GM18498 (cell line): ENCODE measurements around the gene RPS28.
"Not testable (repeated sequence)": the region's sequence is repeated elsewhere in the genome, so short reads cannot be mapped to it uniquely, and the experiment has no call there.

Experiments used
- ATAC-seq: cut with Tn5 transposase; IDR thresholded peaks from one replicate; pipeline ENCODE4 v1.9.1; 2021; ENCODE audit warnings: mild to moderate bottlenecking, moderate library complexity; ENCODE audit not compliant: unreplicated experiment

RPS28 gene

GRCh38 chr19:8321067-8321985 lies at the start of gene RPS28, which contains the start of gene NDUFA7:
Gene RPS28 (plus strand): TSS chr19:8321496. CDS start chr19:8321531, 35 bp downstream.
Gene NDUFA7 (minus strand): TSS chr19:8321375. CDS start chr19:8321358, 17 bp downstream.
- peak; percentile 94 for ATAC-seq

GRCh38 chr19:8276508-8276907 lies 44.8 kb upstream of the RPS28 start:
- ATAC-seq = not testable (repeated sequence)

- not testable (repeated sequence) for ATAC-seq
Measured at GRCh38 chr19:8291337-8291736, 30.0 kb upstream of the RPS28 start.

DNA sequence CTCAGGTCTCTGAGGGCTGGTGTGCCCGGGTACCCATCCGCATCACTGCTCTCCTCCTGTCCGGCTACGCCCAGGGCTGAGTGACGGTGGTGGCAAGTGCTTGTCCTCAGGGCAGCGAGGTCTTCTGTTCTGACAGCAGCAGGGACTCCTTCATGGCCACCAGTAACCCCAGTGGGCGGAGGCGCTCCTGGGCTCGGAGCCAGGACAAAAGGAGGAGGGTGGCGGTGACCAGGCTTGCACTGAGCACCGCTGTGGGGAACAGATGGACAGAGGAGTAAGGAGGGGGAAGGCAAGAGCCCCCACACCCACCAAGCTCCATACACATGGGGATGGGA lies 19.0 kb upstream of the RPS28 start:
- ATAC-seq = no peak

DNA sequence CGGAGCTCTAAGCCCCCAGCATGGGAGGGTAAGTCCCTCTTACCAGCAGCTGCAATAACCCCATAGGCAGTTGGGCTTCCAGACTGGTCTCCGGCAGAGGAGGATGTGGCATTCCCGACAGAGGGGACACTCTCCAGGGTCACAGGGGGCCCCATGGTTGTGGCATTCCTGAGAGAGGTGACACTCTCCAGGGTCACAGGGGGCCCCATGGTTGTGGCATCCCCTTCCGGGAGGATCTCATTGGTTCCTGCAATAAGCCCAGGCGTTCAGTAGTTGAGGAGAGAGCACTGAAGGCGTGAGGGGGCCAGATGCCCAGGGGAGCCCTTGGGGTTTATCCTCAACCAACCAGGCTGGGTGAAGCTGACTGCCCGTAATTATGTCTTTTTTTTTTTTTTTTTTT lies 18.6 kb upstream of the RPS28 start:
- no peak for ATAC-seq

GRCh38 chr19:8304841-8305621 lies 16.3 kb upstream of the RPS28 start:
- ATAC-seq = no peak

DNA sequence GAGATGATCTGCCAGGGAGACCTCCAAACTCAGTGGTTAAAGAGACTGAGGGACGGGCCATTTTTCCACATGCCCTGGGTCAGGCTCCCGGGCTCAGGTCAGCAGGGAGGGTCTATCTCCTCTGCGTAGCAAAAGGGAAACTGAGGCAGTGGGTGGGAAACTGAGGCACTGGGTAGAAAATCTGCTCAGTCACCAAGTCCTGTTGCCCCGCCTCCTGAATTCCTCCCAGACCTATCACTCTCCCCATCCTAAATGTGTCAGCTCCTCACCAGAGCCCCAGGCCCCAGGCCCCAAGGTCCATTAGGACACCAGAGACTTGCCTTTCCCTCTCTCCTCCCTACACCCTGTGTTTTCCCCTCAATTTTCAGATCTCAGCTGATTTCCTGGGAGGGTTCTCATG lies 15.5 kb upstream of the RPS28 start:
- no peak for ATAC-seq

DNA sequence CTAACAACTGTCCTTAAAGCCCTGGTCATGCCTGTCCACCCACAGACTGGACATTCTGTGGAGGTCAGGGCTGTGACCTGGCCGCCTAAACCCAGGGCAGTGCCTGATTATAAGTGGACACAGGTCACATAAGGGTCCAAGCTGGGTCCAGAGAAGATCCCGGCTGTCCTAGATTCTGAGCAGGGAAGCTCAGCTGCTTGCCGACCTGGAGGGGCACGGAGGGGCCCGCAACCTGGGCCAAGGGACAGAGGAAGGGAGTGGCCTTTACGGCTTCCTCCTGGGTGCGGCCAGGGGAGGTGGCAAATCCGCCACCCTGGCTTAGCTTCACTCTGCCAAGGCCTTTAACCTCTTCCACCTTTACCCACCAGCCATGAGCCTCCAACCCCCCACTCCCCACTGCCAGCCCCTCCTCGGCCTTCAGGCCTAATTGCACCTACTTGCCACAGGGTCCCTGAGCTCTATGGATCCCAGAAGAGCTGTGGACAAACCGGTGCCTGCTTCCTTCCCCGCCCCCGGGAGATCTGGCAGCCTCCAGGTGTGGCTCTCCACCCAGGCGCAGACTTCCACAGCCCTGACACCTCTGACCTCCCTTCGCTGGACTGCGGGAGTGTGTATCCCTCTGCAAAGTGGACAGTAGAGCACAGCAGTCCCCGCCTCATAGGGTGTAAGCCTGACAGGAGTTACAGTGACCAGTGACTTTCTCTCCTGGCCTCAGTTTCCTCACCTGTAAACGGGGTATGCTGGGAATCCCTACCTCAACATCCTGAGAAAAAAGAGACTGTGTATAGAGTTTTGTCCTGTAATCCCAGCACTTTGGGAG lies 14.9 kb upstream of the RPS28 start:
- no peak for ATAC-seq

DNA sequence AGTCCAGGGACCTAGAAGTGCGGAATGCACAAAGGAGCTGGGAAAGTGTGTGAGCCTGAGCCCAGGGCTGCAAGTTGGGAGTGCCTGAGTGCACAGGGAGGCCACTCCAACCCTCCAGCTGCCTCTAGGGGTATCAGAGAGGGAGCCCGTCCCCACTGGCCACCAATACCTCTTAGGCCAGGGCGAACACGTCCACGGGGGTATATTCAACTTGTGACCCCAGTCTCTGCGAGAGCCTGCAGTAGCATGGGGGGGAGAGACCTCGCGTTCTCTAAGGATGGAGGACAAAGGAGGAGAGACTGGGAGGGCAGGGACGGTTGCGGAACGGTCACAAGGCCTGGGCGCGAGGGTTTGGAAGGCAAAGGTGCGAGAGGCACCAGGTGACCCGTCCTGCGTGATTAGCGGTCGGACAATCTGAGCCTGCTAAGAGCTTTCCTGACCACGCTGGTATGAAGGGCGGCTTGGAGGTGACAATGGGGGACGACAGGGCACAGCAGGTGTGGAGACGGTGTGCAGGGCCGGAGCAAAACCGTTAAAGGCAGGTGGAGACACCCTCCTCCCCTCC lies 13.8 kb upstream of the RPS28 start:
- ATAC-seq = no peak

DNA sequence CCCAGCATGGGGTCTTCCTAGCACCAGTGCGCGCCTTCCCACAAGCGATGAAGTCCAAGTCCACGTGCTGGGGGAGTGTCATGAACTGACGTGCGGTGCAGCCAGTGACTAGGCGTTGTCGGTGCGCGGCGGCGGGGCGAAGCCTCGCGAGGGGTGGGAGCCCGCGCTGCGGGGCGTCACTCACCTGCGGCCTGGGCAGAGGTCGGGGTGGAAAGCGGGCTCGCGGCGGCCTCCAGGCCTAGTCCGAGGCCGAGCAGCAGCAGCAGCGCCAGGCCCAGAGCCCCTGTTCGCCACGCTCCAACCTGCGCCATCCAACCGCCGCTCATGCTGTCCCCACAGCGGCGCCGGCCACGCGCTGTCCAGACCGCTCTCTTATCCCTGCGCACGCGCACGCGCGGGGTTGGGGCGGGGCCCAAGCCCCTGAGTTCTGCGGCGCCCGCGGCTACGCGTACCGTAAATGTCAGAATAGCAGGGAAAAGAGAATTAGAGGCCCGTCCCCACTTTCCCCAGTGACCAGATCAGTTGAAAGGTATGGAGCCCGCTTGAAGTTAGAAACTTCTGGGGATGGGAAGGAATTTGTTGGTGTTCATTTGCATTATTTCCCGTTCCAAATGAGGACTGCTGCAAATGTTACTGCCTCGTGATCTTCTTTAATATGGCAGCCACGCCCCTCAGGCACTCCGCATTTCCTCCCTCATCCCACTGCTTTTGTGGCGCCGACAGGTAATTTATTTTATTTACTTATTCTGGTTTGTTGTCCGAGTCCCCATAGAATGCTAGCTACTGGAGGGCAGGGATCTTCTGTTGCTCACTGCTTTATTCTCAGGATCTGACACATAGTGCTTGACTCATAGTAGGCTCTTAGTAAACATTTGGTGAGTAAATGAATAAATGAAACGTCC lies 13.1 kb upstream of the RPS28 start, which contains the start of gene CD320:
TSS of gene CD320 (minus strand) at position 394 of the 902 bp plus-strand sequence. CDS start at position 326, 68 bp downstream.
- ATAC-seq = peak; percentile 86

GRCh38 chr19:8308891-8309291 lies 12.4 kb upstream of the RPS28 start:
- no peak for ATAC-seq

GRCh38 chr19:8310342-8311055 lies 10.8 kb upstream of the RPS28 start:
- no peak for ATAC-seq

DNA sequence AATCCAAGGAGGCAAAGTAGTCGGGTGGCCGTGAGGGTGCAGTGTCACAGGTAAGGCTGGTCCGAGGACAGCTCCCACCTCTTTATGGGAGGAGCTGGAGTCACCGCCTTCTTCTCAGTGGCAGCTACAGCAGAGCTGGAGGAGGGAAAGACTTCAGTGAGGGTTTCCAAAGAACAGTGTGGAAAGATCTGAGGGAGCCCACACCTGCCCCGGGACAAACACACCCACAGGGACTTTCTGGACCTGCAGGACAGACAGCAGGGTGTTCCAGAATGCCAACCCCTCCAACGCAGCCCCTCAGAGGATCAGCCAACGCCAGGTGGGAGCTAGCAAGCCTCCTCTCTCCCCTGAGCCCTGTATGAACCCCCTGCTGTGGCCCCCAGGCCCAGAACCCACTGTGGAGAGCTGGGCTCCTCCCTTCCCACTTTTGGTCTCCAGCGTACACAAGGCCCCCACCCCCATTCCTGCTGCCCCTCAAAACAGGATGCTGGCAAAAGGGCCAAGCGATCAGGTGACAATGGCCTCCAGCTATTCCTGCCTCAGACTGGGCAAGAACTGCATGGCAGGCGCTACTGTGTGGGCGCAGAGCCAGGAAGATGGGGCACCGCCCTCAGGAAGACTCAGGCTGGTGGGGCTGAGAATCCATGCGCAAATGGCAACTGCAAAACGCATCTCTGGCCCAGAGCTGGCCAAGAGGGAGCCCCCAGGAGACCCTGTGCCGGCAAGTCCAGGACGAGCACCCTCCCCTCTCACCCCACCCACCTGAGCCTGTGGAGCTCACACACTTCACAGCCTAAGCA lies 9.6 kb upstream of the RPS28 start:
- ATAC-seq = no peak

DNA sequence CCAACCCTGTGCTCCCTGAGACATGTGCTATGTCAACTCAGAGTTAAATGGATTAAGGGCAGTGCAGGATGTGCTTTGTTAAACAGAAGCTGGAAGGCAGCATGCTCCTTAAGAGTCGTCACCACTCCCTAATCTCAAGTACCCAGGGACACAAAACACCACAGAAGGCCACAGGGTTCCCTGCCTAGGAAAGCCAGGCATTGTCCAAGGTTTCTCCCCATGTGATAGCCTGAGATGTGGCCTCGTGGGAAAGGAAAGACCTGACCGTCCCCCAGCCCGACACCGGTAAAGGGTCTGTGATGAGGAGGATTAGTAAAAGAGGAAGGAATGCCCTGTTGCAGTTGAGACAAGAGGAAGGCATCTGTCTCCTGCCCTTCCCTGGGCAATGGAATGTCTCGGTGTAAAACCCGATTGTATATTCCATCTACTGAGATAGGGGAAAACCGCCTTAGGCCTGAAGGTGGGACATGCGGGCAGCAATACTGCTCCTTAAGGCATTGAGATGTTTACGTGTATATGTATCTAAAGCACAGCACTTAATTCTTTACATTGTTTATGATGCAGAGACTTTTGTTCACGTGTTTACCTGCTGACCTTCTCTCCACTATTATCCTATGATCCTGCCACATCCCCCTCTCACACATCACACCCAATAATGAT lies 6.2 kb upstream of the RPS28 start:
- not testable (repeated sequence) for ATAC-seq

DNA sequence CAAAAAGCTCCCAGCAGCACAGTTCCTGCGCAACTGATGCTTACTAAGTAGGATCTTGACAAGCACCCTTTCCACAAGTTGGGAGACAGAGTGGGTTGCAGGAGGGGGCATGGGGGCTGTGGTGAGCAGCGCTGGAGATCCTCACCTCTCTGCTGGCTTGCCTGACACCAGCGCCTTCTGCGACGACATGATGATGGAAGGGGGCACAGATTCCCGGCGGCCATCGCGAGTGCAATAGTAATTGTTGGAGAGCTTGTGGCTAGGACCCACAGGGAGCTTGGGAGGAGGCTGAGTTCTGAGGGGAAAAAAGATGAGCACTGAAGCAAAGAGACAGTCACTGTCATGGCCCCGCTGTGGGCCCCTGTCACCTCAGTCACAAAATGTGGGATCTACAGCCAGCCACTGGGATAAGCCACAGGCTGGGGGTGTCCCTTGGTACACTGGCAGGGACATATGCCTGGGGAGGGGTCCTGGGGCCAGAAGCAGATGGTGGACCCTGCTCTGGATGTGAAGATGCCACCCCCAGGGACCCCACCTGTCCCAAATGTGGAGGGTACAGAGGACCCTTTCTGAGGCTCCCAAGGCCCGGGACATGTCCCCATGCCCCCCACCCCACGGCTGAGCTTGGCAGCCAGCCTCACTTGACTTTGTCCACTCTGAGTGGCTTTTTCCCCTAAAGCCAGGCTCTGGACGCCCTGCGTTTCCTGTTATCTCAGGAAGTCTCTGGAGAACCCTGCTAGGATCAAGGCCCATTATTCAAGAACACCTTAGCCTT lies 4.8 kb upstream of the RPS28 start:
- no peak for ATAC-seq

DNA sequence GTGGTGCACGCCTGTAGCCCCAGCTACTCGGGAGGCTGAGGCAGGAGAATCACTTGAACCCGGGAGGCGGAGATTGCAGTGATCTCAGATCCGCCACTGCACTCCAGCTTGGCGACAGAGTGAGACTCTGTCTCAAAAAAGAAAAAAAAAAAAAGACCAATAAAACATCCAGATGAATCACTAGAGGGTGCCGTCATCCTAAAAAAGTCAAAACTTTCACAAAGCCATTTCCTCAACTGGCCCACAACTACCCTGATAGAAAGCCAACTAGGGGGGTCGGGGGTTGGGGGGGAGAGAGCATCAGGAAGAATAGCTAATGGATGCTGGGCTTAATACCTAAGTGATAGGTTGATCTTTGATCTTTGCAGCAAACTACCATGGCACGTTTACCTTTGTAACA lies 2.5 kb upstream of the RPS28 start:
- ATAC-seq = not testable (repeated sequence)
